ENCODE results near the gene IGFL2. TPM values are rescaled to one million over a fixed set of nuclear protein-coding genes. Genes with fewer than 3 reads are reported as not detected.

IGFL2 gene
- total and polyA plus RNA-seq, 9 of the 15 experiments (the other 6 are each of a cell fraction or from before 2014, with no cell fraction given), result 0.42 to 1.7 (median 0.75) TPM; not detected in 2

- no peak for TF ChIP-seq ZNF280A (IDR thresholded peaks at IDR 0.05; ENCODE audit: low read depth, partially characterized antibody)
- TF ChIP-seq DACH1 (IDR thresholded peaks at IDR 0.05; ENCODE audit: partially characterized antibody), result peak; percentile 73
- TF ChIP-seq ARNT (IDR thresholded peaks at IDR 0.05), result peak in 1 of 2 experiments; percentile 87; a peak in 1 of 4 replicates
- peak; percentile 35 for TF ChIP-seq SMAD1 (IDR thresholded peaks at IDR 0.05; ENCODE audit: low read depth, low read length, partially characterized antibody)
- TF ChIP-seq ETS1 (conservative IDR thresholded peaks at IDR 0.05; ENCODE audit: control insufficient read depth, low read depth, low read length), result no peak
- no peak for TF ChIP-seq HSF4 (CRISPR knock-in tag; IDR thresholded peaks at IDR 0.05; ENCODE audit: borderline replicate concordance)
- no peak for TF ChIP-seq TAF7 (tag; IDR thresholded peaks at IDR 0.05)
- TF ChIP-seq ZNF41 (CRISPR knock-in tag; conservative IDR thresholded peaks at IDR 0.05), result no peak
- no peak for TF ChIP-seq BRF2 (IDR thresholded peaks at IDR 0.05; ENCODE audit: borderline replicate concordance, insufficient read depth, insufficient read length)
- TF ChIP-seq FOXJ2 (tag; IDR thresholded peaks at IDR 0.05), result no peak
- TF ChIP-seq PHTF2 (CRISPR knock-in tag; IDR thresholded peaks at IDR 0.05), result no peak
- no peak for TF ChIP-seq E2F3 (CRISPR knock-in tag; IDR thresholded peaks at IDR 0.05)
- no peak for TF ChIP-seq TSHZ1 (CRISPR knock-in tag; IDR thresholded peaks at IDR 0.05)
- TF ChIP-seq JUND (IDR thresholded peaks at IDR 0.05; ENCODE audit: borderline replicate concordance, low read depth, low read length), result peak; percentile 100
- TF ChIP-seq JUND (tag; IDR thresholded peaks at IDR 0.05; ENCODE audit: borderline replicate concordance, low read depth, low read length), result peak; percentile 99
- no peak for TF ChIP-seq TEAD2 (tag; IDR thresholded peaks at IDR 0.05)
- TF ChIP-seq ZBTB49 (CRISPR knock-in tag; IDR thresholded peaks at IDR 0.05; ENCODE audit: borderline replicate concordance), result no peak
- TF ChIP-seq OTX1 (CRISPR knock-in tag; IDR thresholded peaks at IDR 0.05), result 0 out of 2 replicates have a peak, but pooled peaks have one; percentile 42
Observed at GRCh38 chr19:46192992-46193650, 45.1 kb downstream of the IGFL2 start (continued).

All from K562 (cell line).